SK-N-SH (cell line): ENCODE results near the gene TRPM2. TPM values are rescaled to one million over a fixed set of nuclear protein-coding genes. Genes with fewer than 3 reads are reported as not detected.

Source experiments
- CTCF ChIA-PET: fragments of 300-600, 350-600 bp; formaldehyde crosslinking; extraction: SDS; loops from one replicate; lab custom pipeline; 2021; lab: Yijun Ruan, JAX
- POLR2A ChIA-PET: fragments of 350-600 bp; sonication (Branson Sonifier 250); formaldehyde crosslinking; extraction: SDS; loops from one replicate; lab custom pipeline; 2020; ENCODE audit warnings: antibody characterized with exemption, inconsistent platforms; lab: Yijun Ruan, JAX
- DNase-seq: peaks from one replicate; pipeline ENCODE4 v3.0.0; 2012
- H2AFZ ChIP-seq: fragments of 200-600 bp; sonication (generic); 2 replicates; pipeline ENCODE4 v1.8.1; 2016; ENCODE audit warnings: antibody characterized with exemption, mild to moderate bottlenecking, low read depth
- H3F3A ChIP-seq: fragments of 200-600 bp; sonication (generic); replicated peaks from 2 replicates; pipeline ENCODE3; 2016; ENCODE audit warnings: antibody characterized with exemption, mild to moderate bottlenecking; ENCODE audit not compliant: insufficient read depth
- H3K27ac ChIP-seq, 2 experiments: fragments of 200-500 bp in 1 of 2; fragments of 200-600 bp in 1 of 2; sonication (Bioruptor generic) in 1 of 2; sonication (generic), shearing (Covaris generic) in 1 of 2; 2 replicates each; pipeline versions ENCODE4 v1.5.1 to v1.6.1; 2014 to 2016; ENCODE audit warnings: low read depth in 2 of 2, inconsistent platforms in 1 of 2, low read length in 1 of 2, mild to moderate bottlenecking in 1 of 2, mixed read lengths in 1 of 2
- H3K27me3 ChIP-seq: fragments of 200-600 bp; sonication (generic), shearing (Covaris generic); 2 replicates; pipeline ENCODE4 v1.6.1; 2016; ENCODE audit warnings: mixed run types; ENCODE audit not compliant: insufficient read depth
- H3K36me3 ChIP-seq, 2 experiments: fragments of 200-500 bp in 1 of 2; fragments of 200-600 bp in 1 of 2; sonication (Bioruptor generic) in 1 of 2; sonication (generic) in 1 of 2; replicated peaks in 1 of 2; 2 replicates each; pipeline versions ENCODE3 to v1.5.1; 2014 to 2016; ENCODE audit warnings: low read length in 1 of 2, mild to moderate bottlenecking in 1 of 2; ENCODE audit not compliant: insufficient read depth in 2 of 2, control insufficient read depth in 1 of 2
- H3K4me1 ChIP-seq, 2 experiments: fragments of 200-500 bp in 1 of 2; fragments of 200-600 bp in 1 of 2; sonication (Bioruptor generic) in 1 of 2; sonication (generic), shearing (Covaris generic) in 1 of 2; 2 replicates each; pipeline versions ENCODE4 v1.5.1 to v1.6.1; 2014 to 2016; ENCODE audit warnings: low read depth in 1 of 2, low read length in 1 of 2, mixed run types in 1 of 2; ENCODE audit not compliant: insufficient read depth in 2 of 2, control insufficient read depth in 1 of 2
- H3K4me2 ChIP-seq: fragments of 200-600 bp; sonication (generic), shearing (Covaris generic); 2 replicates; pipeline ENCODE4 v1.6.1; 2017; ENCODE audit warnings: mixed run types
- H3K4me3 ChIP-seq, 2 experiments: fragments of 200-500 bp in 1 of 2; fragments of 200-600 bp in 1 of 2; sonication (Bioruptor generic) in 1 of 2; sonication (generic), shearing (Covaris generic) in 1 of 2; 2 replicates each; pipeline versions ENCODE4 v1.5.1 to v1.8.1; 2014 to 2016; ENCODE audit warnings: low read depth in 2 of 2, inconsistent platforms in 1 of 2, low read length in 1 of 2, mild to moderate bottlenecking in 1 of 2, mixed read lengths in 1 of 2, moderate library complexity in 1 of 2
- H3K79me2 ChIP-seq: fragments of 200-600 bp; sonication (generic); 2 replicates; pipeline ENCODE4 v1.8.1; 2017; ENCODE audit warnings: mild to moderate bottlenecking; ENCODE audit not compliant: insufficient read depth
- H3K9ac ChIP-seq: fragments of 200-600 bp; sonication (generic); 2 replicates; pipeline ENCODE4 v1.6.1; 2017; ENCODE audit warnings: mixed run types
- H3K9me2 ChIP-seq: fragments of 200-600 bp; sonication (generic); 2 replicates; pipeline ENCODE4 v1.6.1; 2017; ENCODE audit warnings: mixed run types
- H3K9me3 ChIP-seq: fragments of 200-600 bp; sonication (generic); 2 replicates; pipeline ENCODE4 v1.6.1; 2017; ENCODE audit warnings: mixed run types, mild to moderate bottlenecking, moderate library complexity
- H4K20me1 ChIP-seq: fragments of 200-600 bp; sonication (generic); 2 replicates; pipeline ENCODE4 v1.6.1; 2017; ENCODE audit warnings: mild to moderate bottlenecking, mixed run types; ENCODE audit not compliant: insufficient read depth
- CHD2 ChIP-seq: fragments of 150-350 bp; IDR thresholded peaks from 2 replicates; pipeline ENCODE4 v1.6.1; 2018; ENCODE audit warnings: low read length; ENCODE audit not compliant: partially characterized antibody
- ELF1 ChIP-seq: IDR thresholded peaks from 2 replicates; pipeline ENCODE4 v1.4.0; 2012
- EP300 ChIP-seq, 2 experiments: IDR thresholded peaks; 2 replicates each; pipeline versions ENCODE4 v1.4.0 to v1.6.1; 2012; ENCODE audit warnings: borderline replicate concordance in 1 of 2, low read depth in 1 of 2, low read length in 1 of 2
- EZH2phosphoT487 ChIP-seq: fragments of 200-600 bp; sonication (generic); IDR thresholded peaks from 2 replicates; pipeline ENCODE4 v1.6.1; 2017; ENCODE audit warnings: low read depth, mixed run types, mild to moderate bottlenecking, antibody characterized with exemption, moderate library complexity, borderline replicate concordance
- FOSL2 ChIP-seq: IDR thresholded peaks from 2 replicates; pipeline ENCODE4 v1.4.0; 2012; ENCODE audit warnings: low read depth, mild to moderate bottlenecking, moderate library complexity, borderline replicate concordance
- GATA2 ChIP-seq: sonication (generic); formaldehyde crosslinking; IDR thresholded peaks from 2 replicates; pipeline ENCODE4 v1.5.0; 2020; ENCODE audit warnings: mild to moderate bottlenecking, missing genetic modification reagents
- NRF1 ChIP-seq: IDR thresholded peaks from 2 replicates; pipeline ENCODE4 v1.6.1; 2012; ENCODE audit warnings: low read depth, mild to moderate bottlenecking, low read length
- RCOR1 ChIP-seq: fragments of 150-350 bp; IDR thresholded peaks from 2 replicates; pipeline ENCODE4 v1.6.1; 2017; ENCODE audit warnings: antibody characterized with exemption, low read length
- RFX5 ChIP-seq: IDR thresholded peaks from 2 replicates; pipeline ENCODE4 v1.6.1; 2012; ENCODE audit warnings: mild to moderate bottlenecking, improper control_type of control experiment, low read length
- RXRA ChIP-seq: IDR thresholded peaks from 2 replicates; pipeline ENCODE4 v1.4.0; 2012; ENCODE audit warnings: low read depth, mild to moderate bottlenecking, borderline replicate concordance
- SMC3 ChIP-seq: IDR thresholded peaks from 2 replicates; pipeline ENCODE4 v1.6.1; 2012; ENCODE audit warnings: low read depth, low read length, improper control_type of control experiment
- TAF1 ChIP-seq: IDR thresholded peaks from 2 replicates; pipeline ENCODE4 v1.6.1; 2012; ENCODE audit warnings: low read depth, mild to moderate bottlenecking, low read length, moderate library complexity, borderline replicate concordance
- TCF12 ChIP-seq: IDR thresholded peaks from 2 replicates; pipeline ENCODE4 v1.4.0; 2012
- TEAD4 ChIP-seq: IDR thresholded peaks from 2 replicates; pipeline ENCODE4 v1.4.0; 2012; ENCODE audit warnings: mild to moderate bottlenecking, borderline replicate concordance; ENCODE audit not compliant: insufficient read depth
- YY1 ChIP-seq: IDR thresholded peaks from 2 replicates; pipeline ENCODE4 v1.4.0; 2012; ENCODE audit warnings: low read depth, mild to moderate bottlenecking
- WGBS: methylation state at CpG from one replicate; pipeline ENCODE4 v1.1.6; 2017; ENCODE audit warnings: low lambda C conversion rate; 5-methylcytosine and 5-hydroxymethylcytosine counted together
- polyA plus RNA-seq, 3 experiments: library from polyadenylated mRNA; depleted of rRNA; stranded (reverse); fragments of >200 nt; gene quantifications; 2 replicates each; pipeline ENCODE4 v1.2.3, GENCODE V29; 2012
- TF ChIP-seq, protein P1 (sequence below): fragments of 150-350 bp; IDR thresholded peaks from 2 replicates; pipeline ENCODE4 v1.6.1; 2017; ENCODE audit warnings: antibody characterized with exemption, low read length, low read depth, borderline replicate concordance
- TF ChIP-seq, protein P2 (sequence below): IDR thresholded peaks from 2 replicates; pipeline ENCODE4; 2012
- TF ChIP-seq, protein P3 (sequence below): IDR thresholded peaks from 2 replicates; pipeline ENCODE4 v1.4.0; 2012; ENCODE audit warnings: low read depth
- TF ChIP-seq, protein P4 (sequence below): fragments of 200-600 bp; sonication (generic); IDR thresholded peaks from 2 replicates; pipeline ENCODE4 v1.6.1; 2017; ENCODE audit warnings: antibody characterized with exemption, mild to moderate bottlenecking, moderate library complexity
- TF ChIP-seq, protein P5 (sequence below): IDR thresholded peaks from 2 replicates; pipeline ENCODE4 v1.6.1; 2012; ENCODE audit warnings: mild to moderate bottlenecking, low read depth, low read length, moderate library complexity

The TRPM2 gene
- polyA plus RNA-seq, 1 of the 3 experiments (the other 2 are of a cell fraction): not detected

DNA sequence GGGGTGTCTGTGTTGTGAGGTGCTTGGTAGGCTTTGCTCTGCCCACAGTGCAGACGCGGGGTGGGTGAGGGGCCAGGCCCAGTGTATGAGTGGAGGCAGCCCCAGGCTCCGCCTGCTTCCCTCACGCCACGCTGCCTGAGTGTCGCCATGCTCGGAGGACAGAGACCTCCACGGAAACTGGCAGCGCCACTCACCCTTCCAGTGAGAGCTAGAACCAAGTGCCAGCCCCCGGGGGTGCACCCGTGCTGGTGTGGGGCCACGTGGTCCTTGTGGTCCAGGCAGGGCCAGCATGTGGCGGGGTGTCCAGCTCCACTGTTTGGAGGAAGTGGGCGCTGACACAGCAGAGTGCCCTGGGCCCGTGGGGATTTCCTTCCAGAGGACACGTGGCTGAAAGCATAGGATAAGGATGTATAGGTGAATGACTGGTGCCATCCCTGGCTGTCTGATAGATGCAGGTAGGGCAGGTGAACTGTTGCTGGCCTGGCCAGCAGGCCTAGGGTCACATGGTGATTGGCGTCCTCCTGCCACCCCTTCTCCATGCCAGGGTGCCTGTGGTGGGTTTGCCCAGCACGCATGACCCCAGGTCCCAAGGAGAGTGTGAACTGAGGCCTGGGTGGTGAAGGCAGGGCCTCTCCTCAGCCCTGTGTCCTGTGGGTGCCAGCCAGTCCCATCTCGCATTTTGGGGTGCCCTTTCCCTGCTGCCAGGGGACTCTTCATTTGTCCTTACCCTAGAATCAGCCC, 105.7 kb downstream of the TRPM2 start:
- WGBS: 81% methylated on average over 5 of the region's 19 CpGs
- Histone ChIP-seq H4K20me1 (no peaks in the 10 kb centered on the region), H3K4me1 (peaks cover 0 to 5% of the 10 kb centered on the region in 2 experiments; a peak in 1 of 4 replicates), H3K9me3 (no peaks in the 10 kb centered on the region), H2AFZ (no peak overlapping the region), H3K36me3 (no peaks in the 10 kb centered on the region), H3F3A (peaks cover 7% of the 10 kb centered on the region), H3K9ac (no peak overlapping the region), H3K27me3 (no peaks in the 10 kb centered on the region), H3K9me2 (no peaks in the 10 kb centered on the region), H3K27ac (no peak overlapping the region), H3K4me3 (no peak overlapping the region), H3K79me2 (no peaks in the 10 kb centered on the region), H3K4me2 (no peak overlapping the region)
- CTCF ChIA-PET: no interaction called here
- DNase-seq: no peak
- no peak for TF ChIP-seq RCOR1
- TF ChIP-seq, protein P1, sequence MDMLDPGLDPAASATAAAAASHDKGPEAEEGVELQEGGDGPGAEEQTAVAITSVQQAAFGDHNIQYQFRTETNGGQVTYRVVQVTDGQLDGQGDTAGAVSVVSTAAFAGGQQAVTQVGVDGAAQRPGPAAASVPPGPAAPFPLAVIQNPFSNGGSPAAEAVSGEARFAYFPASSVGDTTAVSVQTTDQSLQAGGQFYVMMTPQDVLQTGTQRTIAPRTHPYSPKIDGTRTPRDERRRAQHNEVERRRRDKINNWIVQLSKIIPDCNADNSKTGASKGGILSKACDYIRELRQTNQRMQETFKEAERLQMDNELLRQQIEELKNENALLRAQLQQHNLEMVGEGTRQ: no peak
- TF ChIP-seq, protein P2, sequence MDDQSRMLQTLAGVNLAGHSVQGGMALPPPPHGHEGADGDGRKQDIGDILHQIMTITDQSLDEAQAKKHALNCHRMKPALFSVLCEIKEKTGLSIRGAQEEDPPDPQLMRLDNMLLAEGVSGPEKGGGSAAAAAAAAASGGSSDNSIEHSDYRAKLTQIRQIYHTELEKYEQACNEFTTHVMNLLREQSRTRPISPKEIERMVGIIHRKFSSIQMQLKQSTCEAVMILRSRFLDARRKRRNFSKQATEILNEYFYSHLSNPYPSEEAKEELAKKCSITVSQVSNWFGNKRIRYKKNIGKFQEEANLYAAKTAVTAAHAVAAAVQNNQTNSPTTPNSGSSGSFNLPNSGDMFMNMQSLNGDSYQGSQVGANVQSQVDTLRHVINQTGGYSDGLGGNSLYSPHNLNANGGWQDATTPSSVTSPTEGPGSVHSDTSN: no peak
- no peak for TF ChIP-seq GATA2 (CRISPR knock-in tag)
- TF ChIP-seq RXRA: no peak
- no peak for TF ChIP-seq EZH2phosphoT487
- no peak for TF ChIP-seq TEAD4
- TF ChIP-seq, protein P3, sequence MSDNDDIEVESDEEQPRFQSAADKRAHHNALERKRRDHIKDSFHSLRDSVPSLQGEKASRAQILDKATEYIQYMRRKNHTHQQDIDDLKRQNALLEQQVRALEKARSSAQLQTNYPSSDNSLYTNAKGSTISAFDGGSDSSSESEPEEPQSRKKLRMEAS: no peak
- no peak for TF ChIP-seq ELF1
- TF ChIP-seq, protein P4, sequence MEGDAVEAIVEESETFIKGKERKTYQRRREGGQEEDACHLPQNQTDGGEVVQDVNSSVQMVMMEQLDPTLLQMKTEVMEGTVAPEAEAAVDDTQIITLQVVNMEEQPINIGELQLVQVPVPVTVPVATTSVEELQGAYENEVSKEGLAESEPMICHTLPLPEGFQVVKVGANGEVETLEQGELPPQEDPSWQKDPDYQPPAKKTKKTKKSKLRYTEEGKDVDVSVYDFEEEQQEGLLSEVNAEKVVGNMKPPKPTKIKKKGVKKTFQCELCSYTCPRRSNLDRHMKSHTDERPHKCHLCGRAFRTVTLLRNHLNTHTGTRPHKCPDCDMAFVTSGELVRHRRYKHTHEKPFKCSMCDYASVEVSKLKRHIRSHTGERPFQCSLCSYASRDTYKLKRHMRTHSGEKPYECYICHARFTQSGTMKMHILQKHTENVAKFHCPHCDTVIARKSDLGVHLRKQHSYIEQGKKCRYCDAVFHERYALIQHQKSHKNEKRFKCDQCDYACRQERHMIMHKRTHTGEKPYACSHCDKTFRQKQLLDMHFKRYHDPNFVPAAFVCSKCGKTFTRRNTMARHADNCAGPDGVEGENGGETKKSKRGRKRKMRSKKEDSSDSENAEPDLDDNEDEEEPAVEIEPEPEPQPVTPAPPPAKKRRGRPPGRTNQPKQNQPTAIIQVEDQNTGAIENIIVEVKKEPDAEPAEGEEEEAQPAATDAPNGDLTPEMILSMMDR: no peak
- TF ChIP-seq EP300 (IDR thresholded peaks at IDR 0.05; ENCODE audit: borderline replicate concordance in 1 of 2, low read depth in 1 of 2, low read length in 1 of 2): no peak
- no peak for TF ChIP-seq YY1
- TF ChIP-seq TCF12: no peak
- TF ChIP-seq, protein P5, sequence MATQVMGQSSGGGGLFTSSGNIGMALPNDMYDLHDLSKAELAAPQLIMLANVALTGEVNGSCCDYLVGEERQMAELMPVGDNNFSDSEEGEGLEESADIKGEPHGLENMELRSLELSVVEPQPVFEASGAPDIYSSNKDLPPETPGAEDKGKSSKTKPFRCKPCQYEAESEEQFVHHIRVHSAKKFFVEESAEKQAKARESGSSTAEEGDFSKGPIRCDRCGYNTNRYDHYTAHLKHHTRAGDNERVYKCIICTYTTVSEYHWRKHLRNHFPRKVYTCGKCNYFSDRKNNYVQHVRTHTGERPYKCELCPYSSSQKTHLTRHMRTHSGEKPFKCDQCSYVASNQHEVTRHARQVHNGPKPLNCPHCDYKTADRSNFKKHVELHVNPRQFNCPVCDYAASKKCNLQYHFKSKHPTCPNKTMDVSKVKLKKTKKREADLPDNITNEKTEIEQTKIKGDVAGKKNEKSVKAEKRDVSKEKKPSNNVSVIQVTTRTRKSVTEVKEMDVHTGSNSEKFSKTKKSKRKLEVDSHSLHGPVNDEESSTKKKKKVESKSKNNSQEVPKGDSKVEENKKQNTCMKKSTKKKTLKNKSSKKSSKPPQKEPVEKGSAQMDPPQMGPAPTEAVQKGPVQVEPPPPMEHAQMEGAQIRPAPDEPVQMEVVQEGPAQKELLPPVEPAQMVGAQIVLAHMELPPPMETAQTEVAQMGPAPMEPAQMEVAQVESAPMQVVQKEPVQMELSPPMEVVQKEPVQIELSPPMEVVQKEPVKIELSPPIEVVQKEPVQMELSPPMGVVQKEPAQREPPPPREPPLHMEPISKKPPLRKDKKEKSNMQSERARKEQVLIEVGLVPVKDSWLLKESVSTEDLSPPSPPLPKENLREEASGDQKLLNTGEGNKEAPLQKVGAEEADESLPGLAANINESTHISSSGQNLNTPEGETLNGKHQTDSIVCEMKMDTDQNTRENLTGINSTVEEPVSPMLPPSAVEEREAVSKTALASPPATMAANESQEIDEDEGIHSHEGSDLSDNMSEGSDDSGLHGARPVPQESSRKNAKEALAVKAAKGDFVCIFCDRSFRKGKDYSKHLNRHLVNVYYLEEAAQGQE: no peak
- no peak for TF ChIP-seq TAF1
- no peak for TF ChIP-seq SMC3
- no peak for TF ChIP-seq RFX5
- no peak for TF ChIP-seq FOSL2
- no peak for TF ChIP-seq NRF1
- TF ChIP-seq CHD2: no peak
- POLR2A ChIA-PET: no interaction called here
